NCI-H345 (cell line): ENCODE measurements around the gene NOS1AP.
"Not testable (repeated sequence)": the region's sequence is repeated elsewhere in the genome, so short reads cannot be mapped to it uniquely, and the experiment has no call there.

Source experiments
- DNase-seq: peaks from one replicate; lab custom pipeline; 2025; lab: John Stamatoyannopoulos, UW

NOS1AP gene

DNA sequence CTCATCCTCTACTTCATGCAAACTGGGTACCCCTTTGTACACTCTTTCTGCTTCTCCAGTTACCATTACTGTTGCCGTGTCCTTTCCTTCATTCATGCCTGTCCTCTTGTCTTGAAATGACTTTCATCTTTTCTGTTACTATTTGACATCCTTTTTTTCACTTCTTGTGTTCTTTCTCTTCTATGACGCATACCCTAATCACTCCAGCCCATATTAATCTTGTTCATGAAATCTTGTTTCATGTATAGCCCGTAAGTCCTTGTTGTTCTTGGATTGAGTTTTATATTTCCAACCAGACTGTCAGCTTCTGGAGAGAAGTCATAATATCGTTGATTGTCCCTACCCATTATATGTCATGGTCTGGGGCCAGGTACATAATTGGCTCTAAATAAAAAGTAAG, 126.1 kb downstream of the NOS1AP start:
- no peak for DNase-seq

DNA sequence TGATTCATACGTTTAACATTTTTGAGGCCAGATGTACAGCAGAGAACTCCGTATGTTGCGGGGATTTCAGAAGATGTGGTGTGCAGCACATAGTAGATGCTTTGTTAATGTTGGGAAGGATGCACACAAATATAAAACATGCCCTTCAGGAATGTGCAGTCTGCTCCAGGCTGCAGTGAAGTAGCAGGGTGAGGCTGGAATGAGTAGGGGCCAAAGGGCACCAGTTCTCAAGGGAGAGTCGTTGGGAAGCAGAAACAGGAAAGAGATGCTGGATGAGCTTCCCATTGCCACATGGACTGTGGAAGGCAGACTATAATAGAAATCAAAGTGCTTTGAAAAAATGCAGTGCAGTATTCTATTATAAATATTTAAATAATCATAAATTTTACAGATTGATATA, 126.9 kb downstream of the NOS1AP start:
- DNase-seq: no peak

DNA sequence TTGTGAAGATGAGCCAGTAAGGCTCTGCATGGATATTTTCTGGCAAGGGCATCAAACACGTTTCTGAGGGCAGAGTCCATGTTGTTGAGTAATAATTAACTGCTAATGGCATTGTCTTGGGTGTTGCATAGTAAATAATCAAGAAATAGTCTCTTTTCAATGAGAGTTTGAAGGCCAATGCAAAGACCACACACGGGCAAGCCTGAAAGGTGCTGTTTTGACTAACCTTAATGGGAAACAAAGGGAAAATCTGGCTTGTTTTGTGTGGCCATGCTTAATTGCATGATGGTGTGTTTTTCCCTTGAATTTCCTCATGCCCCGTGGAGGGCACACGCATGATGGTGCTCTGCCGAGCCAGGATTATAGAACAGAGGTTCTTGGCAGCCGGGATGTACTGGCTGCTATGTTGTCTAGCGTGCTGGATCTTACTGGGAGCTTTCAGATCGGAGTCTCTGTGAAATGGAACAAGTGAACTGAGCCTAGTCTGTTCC, 127.6 kb downstream of the NOS1AP start:
- DNase-seq: no peak

DNA sequence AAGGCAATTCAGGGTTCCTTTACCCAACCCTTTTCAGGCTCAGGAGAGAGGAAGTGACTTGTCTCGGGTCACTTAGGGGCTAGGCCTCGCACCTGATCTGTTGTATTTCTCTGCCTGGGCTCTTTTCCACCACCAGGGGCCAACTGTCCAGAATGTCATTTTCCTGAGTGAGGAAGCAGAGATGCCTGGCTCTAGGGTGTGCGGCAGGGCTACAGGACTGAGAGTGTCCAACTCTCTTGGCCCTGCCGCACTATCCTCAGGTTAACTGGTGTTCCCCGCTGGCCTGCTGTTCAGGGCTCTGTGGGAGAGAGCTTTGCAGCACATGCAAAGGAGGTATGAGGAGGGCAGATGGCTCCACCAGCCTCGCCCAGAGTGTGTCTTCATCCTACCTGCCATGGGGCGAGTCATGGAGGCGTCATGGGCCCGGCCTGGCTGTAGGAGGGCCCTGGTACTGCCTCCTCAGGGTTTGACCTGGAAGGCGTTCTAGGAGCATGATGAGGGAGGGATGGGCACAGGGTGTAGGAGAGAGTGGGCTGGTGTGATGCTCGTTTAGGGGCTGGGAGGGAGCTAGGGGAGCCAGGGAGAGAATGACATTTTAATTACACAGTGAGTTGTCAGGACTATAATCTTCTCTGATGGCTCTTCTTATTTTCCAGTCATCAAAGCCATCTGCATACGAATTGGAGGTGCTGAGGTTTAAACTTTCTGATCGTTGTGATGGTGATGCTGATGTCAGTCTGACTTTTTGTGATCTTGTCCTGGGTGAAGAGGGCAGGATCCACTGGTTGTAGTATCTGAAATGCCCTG, 128.3 kb downstream of the NOS1AP start:
- no peak for DNase-seq

DNA sequence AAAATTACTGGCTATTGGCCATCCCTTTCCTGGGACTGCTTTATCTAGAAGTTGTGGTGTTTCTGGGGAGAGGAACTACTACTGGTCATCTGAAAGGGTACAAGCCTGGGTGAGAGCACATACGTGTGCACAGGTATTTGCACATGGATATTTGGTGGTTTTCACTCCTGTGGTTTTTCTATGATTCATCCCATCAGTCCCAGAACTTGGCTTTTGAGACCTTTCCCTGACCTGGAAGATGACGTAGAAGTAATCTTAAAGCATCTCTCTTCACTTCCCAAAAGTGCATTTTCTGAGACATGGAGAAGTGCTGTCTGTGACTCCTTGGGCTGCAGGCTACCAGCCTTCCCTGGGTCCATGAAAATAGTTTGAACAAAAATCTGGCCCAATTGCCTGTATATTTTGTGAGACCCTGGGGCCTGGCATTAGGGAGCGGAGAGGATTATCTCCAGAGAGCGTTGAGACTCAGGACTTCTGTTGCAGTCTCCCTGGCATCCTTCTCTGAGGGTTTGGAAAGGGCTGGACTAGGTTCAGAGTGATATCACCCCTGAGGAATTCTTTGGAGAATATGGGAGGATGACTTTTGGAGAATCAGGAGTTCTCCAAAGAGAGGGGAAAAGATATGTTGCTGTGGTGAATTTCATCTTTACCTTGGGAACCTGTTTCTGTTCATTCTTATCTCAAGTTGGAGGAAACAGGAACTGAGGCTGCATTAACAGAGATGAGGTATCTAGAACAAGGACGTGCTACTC, 130.8 kb downstream of the NOS1AP start:
- DNase-seq: no peak

DNA sequence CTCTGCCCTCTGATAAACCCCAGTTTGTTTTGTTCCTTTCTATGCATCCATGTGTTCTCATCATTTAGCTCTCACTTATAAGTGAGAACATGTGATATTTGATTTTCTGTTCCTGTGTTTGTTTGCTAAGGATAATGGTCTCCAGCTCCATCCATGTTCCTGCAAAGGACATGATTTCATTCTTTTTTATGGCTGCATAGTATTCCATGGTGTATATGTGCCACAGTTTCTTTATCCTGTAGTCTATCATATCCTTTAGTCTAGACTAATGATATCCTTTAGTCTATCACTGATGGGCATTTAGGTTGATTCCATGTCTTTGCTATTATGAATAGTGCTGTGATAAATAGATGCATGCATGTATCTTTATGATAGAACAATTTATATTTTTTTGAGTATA, 131.6 kb downstream of the NOS1AP start:
- not testable (repeated sequence) for DNase-seq

DNA sequence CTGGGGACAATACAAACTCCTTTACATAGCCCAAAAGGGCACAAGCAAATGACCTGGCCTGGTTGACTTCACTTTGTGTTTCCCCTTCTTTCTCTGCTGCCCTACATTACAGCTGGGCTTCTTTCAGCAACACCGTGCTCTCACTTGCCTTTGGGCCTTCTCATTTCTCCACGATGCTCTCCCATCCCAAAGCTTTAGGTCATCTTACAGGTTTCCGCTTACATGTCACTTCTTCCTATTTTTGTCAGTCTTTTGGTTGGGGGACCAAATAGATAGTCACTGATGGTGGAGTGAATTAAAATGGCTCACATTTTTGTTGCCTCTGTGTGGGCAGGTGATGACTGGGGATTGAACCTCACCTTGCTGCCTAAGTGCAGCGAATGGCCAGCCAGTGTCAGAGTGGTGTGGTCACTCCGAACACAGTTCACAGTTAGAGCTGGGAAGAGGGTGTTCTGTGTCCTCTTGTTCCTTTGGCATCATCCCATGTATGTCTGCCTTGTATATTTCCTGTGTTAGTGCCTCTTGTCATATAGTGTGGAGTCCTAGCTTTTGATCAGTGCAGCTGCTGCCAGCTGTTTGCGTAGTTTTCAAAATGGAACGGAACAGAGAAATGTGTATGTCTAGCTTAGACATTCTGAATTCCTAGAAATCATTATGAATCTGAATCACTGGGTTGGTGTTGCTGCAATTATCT, 134.8 kb downstream of the NOS1AP start:
- no peak for DNase-seq

DNA sequence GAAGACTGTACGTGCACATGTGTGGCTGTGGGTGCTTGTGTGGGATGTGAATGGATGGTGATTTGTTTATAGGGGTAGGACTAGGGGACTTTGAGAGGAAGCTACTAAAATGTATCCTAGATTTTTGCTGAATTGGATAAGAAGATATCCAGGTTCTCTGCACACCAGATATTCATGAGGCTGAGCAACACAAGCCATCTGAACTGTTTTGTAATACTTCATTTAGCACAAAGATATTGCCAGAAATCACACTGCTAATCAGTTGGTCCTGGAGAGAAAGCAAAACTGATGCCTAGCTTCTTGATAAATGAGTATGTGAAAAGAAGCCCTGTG, 135.3 kb downstream of the NOS1AP start:
- no peak for DNase-seq

DNA sequence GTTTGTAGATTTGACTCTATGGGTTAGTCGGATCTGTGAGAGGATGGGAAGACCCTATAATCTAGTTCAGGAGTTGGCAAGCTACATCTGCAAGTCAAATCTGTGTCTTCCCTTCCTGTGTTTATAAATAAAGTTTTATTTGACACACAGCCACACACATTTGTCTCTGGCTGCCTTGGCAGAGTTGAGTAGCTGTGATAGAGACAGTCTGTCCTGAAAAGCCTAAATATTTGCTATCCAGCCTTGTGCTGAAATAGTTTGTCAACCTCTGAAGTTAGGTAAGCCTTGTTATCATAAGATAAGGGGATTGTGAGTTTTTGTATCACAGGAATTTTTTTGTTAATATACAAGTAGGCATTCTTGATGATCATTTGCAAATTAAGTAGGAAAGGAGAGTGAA, 136.8 kb downstream of the NOS1AP start:
- DNase-seq: no peak

DNA sequence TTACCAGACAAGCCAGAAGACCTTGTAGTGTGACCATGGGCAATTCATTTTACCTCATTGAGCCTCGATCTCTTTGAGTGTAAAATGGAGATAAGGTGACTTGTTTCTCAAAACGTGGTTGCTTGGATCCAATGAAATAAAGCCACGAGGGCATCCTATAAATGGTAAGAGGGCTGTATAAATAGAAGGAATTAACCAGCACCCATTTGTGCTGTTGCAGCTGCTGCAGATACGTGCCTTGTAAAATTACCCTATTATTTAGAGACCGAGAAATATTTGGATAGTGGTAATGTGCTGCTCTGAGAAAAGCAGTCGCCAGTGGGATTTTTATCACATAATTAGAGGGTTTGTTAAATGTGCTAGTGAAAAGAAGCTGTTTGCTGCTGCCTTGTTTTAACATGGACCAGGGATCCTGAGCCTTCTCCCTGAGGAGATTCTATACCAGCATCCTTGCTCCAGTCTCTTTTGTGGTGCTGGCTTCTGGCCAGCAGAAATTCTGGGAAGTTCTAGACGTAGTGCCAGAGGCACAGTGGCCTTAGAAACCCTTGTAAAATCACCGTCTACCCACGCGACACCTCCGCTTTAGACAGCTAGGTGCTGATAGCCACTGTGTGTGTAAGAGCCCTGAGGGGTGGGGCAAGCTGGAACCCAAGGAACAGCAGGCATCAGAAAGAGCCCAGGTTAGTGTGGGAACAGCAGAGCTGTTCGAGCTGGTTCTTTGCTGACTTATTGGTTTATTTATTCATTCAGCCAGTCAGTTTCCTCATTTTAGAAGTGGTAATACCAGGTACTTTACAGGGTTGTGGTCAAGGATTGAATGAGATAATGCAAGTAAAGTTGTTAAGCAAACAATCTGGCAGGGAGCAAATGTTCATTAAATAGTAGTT, 137.5 kb downstream of the NOS1AP start:
- peak; percentile 57 for DNase-seq

DNA sequence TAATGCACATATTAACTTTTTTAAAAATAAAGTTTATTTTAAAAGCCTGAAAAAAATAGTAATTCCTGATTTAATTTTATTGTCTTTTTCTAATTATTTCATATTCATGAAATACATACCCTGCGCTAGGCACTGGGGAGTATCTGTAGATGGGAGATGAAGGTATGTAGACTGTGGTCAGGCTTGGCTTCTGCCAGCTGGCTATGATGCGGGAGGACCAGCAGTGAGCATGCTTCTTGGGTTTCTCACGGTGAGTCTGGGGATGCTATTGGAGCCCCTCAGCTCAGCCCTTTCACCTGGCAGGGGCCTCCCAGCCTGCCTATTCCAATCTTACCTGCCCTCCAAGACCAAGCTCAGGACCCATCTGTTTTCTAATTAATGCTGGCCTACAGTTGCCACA, 138.4 kb downstream of the NOS1AP start:
- DNase-seq: no peak

DNA sequence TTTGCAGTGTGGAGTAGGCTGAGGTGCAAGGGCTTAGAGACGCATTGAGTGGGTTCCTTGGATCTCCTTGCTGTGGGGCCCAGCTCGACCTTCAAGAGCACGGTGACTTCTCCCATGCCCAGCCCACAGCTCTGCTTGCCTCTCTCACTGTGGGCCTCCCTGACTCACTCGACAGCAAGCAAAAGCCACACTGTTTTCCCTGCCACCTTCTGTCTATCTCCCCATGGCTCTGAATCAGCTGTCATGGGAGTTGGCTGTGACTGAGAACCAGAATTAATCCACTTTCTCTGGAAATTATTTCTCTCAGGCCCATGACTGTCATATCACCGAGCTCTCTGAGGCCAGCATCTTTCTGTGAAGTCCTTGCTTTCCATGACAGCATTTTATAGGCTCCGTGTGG, 140.7 kb downstream of the NOS1AP start:
- DNase-seq: no peak

DNA sequence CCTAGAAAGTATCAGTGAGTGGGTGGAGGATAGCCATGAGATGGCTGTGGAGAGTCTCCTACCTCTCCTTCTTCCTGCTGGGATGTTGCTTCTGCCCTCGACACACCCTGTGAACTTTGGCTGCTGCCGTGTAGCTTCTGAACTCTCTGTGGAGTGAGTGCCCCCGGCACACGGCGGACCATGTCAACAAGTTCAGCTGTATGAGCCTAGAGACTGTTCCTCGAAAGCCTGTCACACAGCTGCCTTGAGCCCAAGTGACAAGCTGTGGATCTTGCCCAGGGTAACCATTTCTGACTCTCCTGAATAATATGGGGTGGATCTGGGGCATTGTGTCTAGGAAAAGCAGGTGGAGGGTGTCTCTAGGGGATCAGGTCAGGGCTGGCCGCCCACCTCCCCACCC, 143.2 kb downstream of the NOS1AP start:
- no peak for DNase-seq

DNA sequence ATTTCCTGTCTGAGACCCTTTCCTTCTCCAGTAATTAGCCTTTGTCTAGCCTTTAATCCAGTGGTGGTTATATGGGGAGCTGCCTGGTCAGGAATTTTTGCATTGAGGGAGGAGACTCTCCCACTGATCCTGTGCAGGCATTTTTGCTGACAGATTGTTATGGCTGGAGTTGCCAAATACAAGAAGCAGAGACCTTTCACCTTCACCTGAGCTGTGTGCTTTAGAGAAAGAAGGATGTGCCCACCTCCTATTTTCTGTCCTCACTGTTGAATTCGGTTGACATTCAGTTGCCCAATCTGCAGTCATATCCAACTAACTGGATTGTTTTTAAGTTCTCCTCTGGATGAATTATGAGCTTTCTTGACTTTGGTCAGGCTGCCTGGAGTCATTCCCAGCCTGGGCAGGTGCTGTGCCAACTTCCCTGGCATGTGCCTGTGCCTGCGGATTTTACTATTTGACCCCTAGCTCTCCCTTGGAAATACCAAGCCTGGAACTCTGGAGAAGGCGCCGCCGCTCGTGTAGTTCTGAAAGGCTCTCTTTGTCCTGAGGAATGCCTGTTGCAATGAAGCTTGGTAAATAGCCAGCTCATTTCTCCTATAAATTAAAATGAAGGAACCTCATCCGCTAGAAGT, 143.9 kb downstream of the NOS1AP start:
- DNase-seq: no peak

DNA sequence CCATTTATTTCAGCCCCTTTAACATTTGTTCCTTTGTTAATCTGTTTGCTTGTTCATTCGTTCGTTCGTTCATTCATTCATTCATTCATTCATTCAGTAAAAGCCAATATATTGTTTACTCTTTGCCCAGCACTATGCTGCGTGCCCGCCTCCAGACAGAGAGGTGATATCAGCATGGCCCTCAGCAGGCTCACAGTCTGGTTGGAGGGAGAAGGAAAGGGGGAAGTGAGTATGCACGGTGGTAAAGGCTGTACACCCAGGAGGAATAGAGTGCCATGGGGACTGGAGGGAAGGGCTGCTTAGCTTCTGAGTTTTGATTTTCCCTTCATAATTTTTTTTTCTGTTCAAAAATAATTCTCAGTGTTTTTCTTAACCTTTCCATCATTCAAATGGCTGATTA, 144.7 kb downstream of the NOS1AP start:
- DNase-seq: no peak

DNA sequence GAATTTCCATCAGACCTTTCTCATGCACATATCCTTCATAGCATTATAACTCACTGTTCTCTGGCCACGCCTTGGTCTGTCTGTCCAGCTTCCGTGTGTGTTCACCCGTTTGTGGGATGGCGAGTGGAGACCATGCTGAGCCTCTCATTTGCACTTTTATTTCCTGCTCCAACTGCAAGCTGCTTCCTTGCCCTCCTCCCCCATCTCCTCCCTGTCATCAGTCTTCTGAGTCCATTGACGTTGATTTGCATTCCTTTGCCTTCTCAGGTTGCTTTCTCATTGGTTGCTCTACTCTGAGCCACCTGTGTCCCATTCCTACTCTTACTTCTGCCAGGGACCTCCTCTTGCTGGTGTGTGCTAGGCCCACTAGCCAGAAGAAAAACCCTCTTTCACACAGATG, 146.4 kb downstream of the NOS1AP start:
- no peak for DNase-seq

DNA sequence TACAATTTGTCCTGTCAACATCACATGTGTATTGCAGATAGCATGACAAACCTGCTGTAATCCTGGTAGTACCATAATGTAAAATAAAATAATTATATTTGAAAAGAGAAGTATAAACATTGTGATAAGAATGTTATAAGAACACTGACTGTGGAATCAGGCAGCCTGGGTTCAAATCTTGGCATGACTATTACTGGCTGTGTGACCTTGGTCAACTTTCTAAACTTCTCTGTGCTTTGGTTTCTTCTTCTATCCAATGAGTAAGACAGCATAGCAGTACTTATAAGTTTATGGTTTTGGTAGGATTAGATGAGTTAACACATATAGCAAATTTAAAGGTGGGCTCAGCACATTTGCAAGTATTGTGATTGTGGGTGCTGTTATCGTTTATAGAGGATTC, 147.1 kb downstream of the NOS1AP start:
- no peak for DNase-seq

DNA sequence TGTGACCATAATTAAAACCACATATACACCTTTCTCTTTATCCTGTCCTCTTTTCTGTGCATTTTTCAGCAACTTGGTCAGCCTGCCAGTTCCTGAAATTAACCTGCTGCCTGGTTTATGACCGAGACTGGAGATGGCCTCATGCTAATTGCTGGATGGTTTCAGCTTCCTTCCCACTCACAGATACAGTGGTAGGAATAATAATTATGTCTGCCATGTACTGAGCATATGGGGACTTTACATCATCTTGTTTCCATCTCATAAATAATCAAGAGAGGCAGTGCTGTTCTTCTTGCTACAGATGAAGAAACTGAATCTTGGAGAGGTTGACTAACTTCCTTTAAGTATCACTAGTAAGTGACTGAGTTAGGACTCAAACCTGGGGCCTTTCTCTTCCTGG, 148.2 kb downstream of the NOS1AP start:
- no peak for DNase-seq

DNA sequence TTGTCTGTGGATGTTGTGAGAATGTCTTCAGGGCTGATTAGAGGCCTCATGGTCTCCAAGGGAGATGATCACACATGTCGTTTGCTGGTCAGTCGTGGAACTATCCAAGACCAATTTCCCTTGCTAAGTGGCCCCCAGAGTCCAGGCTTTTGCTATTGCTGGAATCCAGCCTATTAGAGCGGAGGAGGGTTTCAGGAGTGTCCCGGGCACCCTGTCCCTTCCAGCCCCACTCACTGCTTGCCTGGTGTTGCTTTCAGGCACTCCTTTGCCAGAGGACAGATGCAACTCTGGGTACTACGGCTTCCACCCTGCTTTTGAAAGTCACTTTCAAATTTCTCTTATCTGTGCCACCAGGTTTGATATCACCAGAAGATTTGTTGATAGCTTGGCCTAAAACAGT, 149.1 kb downstream of the NOS1AP start:
- no peak for DNase-seq

DNA sequence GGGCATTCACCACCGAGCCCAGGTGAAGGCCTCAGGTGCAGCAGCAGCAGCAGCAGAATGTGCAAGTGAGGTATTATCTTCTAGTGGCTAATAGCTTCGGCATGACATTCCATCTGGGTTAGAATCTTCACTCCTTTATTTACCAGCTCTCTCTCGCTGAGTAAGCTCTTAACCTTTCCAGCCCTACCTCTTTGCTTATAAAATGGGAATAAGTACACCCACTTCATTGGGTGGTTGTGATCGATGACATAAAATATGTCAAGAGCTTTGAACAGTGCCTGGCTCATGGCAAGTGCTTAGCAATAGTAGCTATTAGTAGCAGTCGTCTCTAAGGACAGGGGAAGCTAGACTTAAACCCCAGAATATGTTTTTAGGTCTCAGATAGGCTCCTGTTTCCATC, 149.5 kb downstream of the NOS1AP start:
- peak; percentile 17 for DNase-seq

DNA sequence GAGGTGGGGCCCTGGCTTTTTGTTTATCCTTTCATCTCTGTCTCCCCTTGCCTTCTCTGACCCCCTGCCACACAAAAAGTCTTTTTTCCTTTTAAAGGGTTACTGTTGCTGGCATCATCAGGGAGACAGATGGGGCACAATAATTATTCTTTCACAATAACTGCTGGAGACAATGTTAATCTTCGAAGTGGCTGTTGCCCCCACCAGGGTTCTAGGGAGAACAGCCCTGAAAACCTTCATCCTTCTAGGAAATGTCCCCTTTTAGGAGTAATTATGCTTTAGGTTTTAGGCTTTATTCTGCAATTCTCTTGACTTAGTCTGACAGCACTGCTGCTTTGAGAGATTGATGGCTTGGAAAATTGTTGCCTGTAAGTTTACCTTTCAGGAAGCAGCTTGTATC, 150.0 kb downstream of the NOS1AP start:
- no peak for DNase-seq
